ENCODE measurements around the gene FOXP1. TPM values are rescaled to one million over a fixed set of nuclear protein-coding genes. Genes with fewer than 3 reads are reported as not detected.

Gene FOXP1
- total RNA-seq, 1 donor from 2014 or later = 71.3 TPM

GRCh38 chr3:71208211-71209095, 375.1 kb downstream of the FOXP1 start:
- H3K27me3 Mint-ChIP-seq (ENCODE audit: unreplicated experiment) = peaks cover 3% of the 10 kb centered on the region
- H3K36me3 Mint-ChIP-seq (ENCODE audit: low read depth, unreplicated experiment) = no peaks in the 10 kb centered on the region
- peak overlapping the region; percentile 86 for H3K27ac Mint-ChIP-seq (ENCODE audit: unreplicated experiment)
- H3K4me3 Mint-ChIP-seq (ENCODE audit: unreplicated experiment) = no peak overlapping the region
- H3K9me3 Mint-ChIP-seq (ENCODE audit: unreplicated experiment) = no peaks in the 10 kb centered on the region
- TF ChIP-seq CTCF (IDR thresholded peaks at IDR 0.05; ENCODE audit: unreplicated experiment) = no peak
- peaks cover 13% of the 10 kb centered on the region for H3K4me1 Mint-ChIP-seq (ENCODE audit: unreplicated experiment)
- DNase-seq (ENCODE audit: low spot score) = no peak

GRCh38 chr3:71207632-71208031, 375.9 kb downstream of the FOXP1 start:
- no peak overlapping the region for H3K27ac Mint-ChIP-seq (ENCODE audit: unreplicated experiment)
- H3K4me3 Mint-ChIP-seq (ENCODE audit: unreplicated experiment) = no peak overlapping the region
- peaks cover 3% of the 10 kb centered on the region for H3K27me3 Mint-ChIP-seq (ENCODE audit: unreplicated experiment)
- TF ChIP-seq CTCF (IDR thresholded peaks at IDR 0.05; ENCODE audit: unreplicated experiment) = no peak
- H3K4me1 Mint-ChIP-seq (ENCODE audit: unreplicated experiment) = peaks cover 18% of the 10 kb centered on the region
- H3K36me3 Mint-ChIP-seq (ENCODE audit: low read depth, unreplicated experiment) = no peaks in the 10 kb centered on the region
- DNase-seq (ENCODE audit: low spot score) = no peak
- no peaks in the 10 kb centered on the region for H3K9me3 Mint-ChIP-seq (ENCODE audit: unreplicated experiment)

- no peak for TF ChIP-seq CTCF (IDR thresholded peaks at IDR 0.05; ENCODE audit: unreplicated experiment)
- Mint-ChIP-seq H3K9me3 (ENCODE audit: unreplicated experiment) (no peaks in the 10 kb centered on the region), H3K27me3 (ENCODE audit: unreplicated experiment) (peaks cover 3% of the 10 kb centered on the region), H3K4me3 (ENCODE audit: unreplicated experiment) (no peak overlapping the region), H3K36me3 (ENCODE audit: low read depth, unreplicated experiment) (no peaks in the 10 kb centered on the region), H3K27ac (ENCODE audit: unreplicated experiment) (no peak overlapping the region), H3K4me1 (ENCODE audit: unreplicated experiment) (peaks cover 20% of the 10 kb centered on the region)
- no peak for DNase-seq (ENCODE audit: low spot score)
These were observed 377.0 kb downstream of the FOXP1 start for GRCh38 chr3:71206305-71207165.

GRCh38 chr3:71203727-71204488, 379.6 kb downstream of the FOXP1 start:
- TF ChIP-seq CTCF (IDR thresholded peaks at IDR 0.05; ENCODE audit: unreplicated experiment) = no peak
- no peaks in the 10 kb centered on the region for H3K36me3 Mint-ChIP-seq (ENCODE audit: low read depth, unreplicated experiment)
- H3K27me3 Mint-ChIP-seq (ENCODE audit: unreplicated experiment) = peaks cover 3% of the 10 kb centered on the region
- H3K4me3 Mint-ChIP-seq (ENCODE audit: unreplicated experiment) = no peak overlapping the region
- no peaks in the 10 kb centered on the region for H3K9me3 Mint-ChIP-seq (ENCODE audit: unreplicated experiment)
- H3K4me1 Mint-ChIP-seq (ENCODE audit: unreplicated experiment) = peaks cover 24% of the 10 kb centered on the region
- H3K27ac Mint-ChIP-seq (ENCODE audit: unreplicated experiment) = no peak overlapping the region
- DNase-seq (ENCODE audit: low spot score) = no peak
